ENCODE data around the gene TEX51.

Gene TEX51

DNA sequence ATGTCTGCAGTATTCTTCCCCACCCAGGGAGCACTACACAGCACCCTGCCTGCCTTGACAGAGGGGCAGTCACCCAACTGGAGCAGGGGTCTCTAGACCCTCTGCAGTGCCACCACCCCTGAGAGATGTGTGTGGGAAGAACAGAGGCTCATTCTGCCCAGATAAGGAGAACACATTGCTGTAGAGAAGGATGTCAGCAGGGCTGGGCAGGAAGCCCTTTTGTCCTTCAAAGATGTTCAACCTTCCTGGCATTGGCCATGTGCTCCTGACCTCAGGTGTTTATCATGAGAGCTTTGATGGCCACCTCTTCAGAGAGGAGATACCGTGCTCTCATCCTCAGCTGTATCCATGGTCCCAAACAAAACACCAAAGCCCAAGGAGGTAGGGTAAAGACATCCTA, 4.6 kb upstream of the TEX51 start:
- DNase-seq: no peak

GRCh38 chr2:126894585-126895182, 4.0 kb upstream of the TEX51 start:
- no peak for DNase-seq

GRCh38 chr2:126895336-126895735, 3.4 kb upstream of the TEX51 start:
- DNase-seq: no peak

DNA sequence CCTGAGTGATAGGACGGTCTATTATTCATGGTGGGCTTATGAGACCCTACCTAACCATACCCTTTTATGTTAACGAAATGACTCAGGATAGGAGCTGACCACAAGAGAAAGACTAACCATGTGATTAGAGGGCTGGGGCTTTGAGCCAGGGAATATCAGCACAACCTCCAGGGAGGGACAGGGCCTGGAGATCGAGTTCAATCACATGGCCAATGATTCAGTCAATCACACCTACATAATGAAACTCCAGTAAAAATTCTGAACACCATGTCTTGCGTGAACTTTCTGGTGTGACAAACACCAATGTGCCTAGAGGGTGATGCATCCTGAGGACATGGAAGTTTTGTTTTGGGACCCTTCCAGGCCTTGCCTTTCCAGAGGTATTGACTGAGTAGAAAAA, 2.2 kb upstream of the TEX51 start:
- no peak for DNase-seq

DNA sequence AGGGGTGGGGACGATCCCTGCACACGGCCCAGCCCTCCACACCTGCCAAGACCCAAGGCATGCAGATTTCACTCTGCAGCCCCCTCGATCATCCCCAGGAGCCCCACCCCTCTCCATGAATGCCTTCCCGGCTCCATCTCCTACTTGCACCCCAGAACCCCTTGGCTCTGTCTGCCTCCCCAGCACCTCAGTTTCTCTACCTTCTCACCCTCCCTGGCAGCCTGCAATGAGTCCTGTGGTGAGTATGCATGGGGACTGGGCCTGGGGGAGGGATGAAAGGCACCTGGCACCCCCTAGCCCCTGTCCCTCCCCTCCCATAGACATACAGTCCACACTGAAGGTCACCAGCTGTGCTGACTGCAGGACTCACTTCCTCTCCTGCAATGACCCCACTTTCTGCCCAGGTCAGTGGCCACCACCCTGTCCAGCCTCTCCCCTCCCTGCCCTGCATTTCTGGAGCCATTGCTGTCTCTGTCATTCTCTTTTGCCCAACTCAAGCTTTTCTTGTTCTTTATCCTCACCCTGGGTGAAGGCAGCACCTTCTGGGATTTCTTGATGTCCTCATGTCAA, 1.0 kb downstream of the TEX51 start:
- no peak for DNase-seq

DNA sequence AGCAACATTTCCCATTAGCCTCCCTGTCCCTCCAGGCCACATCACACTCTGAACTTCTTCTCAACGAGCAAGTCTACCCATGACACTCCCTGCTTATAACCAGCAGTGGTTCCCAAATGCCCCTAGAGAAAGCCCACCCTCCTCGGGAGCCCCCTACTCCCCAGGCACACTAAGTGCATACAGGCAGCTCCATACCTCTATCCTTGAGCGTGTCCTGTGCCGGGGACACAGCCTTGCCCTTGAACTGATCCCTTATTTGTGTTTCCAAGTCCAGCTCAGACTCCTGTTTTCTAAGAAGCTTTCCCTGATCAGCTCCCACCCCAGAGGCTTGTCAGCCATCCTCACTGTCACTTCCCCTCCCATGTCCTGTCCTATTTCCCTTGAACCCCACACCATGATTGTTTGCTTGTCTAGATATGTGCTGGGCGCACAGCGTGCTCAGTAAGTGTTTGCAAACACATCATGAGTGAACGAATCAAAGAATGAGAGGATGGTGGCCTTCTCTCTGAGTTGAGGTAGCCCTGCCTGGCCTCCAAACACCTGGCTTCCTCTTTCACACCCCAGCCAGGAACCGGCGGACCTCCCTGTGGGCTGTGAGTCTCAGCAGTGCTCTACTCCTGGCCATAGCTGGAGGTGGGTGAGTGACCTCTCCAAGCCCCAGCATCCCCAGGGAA, 2.1 kb downstream of the TEX51 start:
- DNase-seq: no peak

- DNase-seq: no peak
Measured at GRCh38 chr2:126901459-126901858, 2.8 kb downstream of the TEX51 start.

GRCh38 chr2:126902152-126902835, 3.6 kb downstream of the TEX51 start:
- DNase-seq: no peak

DNA sequence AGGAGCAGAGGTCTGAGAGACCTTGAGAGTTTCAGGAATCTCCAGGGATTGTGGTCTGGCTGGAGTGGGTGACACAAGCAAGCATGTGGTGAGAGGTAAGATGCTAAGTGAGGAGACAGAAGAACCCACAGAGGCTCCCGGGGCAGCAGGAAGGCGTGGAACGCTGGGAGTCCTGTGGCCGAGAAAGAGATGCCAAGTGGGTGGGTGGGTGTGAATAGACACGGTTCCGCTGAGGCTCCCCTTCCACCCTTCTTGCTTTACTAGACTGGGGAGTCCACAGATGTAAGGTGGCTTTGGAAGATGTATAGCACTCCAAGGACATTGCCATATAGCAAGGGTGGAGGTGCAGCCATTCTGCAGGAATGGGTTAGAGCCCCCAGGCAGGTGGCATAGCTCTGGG, 4.2 kb downstream of the TEX51 start:
- DNase-seq: no peak

- no peak for DNase-seq
Measured at GRCh38 chr2:126905991-126906390, 7.3 kb downstream of the TEX51 start.

DNA sequence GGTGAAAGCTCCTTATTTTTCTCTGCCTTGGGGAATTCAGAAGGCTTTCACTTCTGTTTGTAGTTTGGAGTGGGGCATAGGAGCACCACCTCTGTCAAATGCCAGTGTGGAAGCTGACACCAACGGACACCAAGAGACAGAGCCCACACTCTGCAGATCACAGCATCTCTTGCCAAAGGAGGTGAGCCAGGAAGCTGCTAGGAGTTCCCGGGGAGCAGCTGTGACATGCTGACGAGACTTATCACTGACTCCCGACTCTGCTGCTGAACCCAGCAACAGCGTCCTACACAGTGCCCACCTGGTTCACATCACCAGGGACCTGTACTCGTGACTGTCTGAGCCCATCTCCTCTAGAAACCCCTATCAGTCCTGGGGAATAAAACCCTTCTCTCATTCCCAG, 8.1 kb downstream of the TEX51 start:
- DNase-seq: no peak

DNA sequence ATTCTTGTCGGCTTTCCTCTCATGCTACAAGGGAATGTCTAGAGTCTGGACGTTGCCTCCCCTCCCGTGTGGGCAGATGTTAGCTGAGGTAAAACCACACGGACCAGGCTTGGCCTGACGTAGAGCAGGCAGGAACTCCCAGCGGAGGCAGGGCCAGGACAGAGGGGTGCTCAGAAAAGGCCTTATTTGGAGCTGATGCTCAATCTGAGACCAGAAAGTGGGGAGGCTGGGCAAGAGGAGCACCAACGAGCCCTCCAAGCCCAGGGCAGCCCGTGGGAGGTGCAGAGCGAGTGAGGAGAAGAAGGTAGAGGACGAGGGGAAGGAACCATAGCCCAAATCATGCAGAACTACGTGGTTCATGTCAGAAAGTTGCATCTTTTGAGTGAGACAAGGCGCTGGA, 9.0 kb downstream of the TEX51 start:
- no peak for DNase-seq

GRCh38 chr2:126908721-126909177, 10.1 kb downstream of the TEX51 start:
- DNase-seq: no peak

DNA sequence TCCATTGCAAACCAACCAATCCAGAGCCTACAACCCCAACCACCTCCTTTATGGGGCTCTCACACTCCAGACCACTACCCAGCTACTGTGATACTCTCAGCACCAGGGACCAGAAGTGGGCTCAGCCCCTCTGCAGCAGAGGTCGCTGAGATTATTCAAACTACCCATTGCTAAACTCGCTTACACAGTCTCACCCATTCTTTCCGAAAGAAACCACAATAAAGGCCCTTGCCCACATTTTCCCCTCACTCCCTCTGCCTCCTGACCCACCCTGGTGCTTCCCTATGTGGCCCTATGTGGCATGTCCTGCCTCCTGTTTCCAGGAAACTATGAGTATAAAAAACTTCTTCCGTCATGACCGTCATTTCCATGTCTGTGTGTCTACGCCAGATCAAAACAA, 10.7 kb downstream of the TEX51 start:
- no peak for DNase-seq

DNA sequence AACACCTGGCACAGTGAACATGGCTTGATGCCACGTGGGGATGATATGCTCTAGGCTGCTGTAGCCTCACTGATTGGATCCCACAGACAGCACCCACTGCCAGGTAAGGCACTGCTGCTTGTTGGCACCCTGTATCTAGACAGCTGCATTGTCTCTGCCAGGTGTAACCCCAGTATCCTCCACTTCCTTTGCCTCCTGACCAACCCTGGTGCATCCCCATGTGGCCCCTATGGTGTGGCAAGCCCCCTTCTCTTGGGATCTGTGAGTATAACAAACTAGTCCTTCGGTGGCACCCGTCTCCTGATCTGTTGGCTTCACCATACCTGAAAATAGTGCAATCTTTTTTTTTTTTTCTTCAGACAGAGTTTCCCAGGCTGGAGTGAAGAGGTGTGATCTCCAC, 11.1 kb downstream of the TEX51 start:
- no peak for DNase-seq

- no peak for DNase-seq
Measured at GRCh38 chr2:126910637-126911036, 11.9 kb downstream of the TEX51 start.

- DNase-seq: no peak
Measured at GRCh38 chr2:126911111-126911796, 12.6 kb downstream of the TEX51 start.

- DNase-seq: no peak
Measured at GRCh38 chr2:126912201-126912600, 13.5 kb downstream of the TEX51 start.

DNA sequence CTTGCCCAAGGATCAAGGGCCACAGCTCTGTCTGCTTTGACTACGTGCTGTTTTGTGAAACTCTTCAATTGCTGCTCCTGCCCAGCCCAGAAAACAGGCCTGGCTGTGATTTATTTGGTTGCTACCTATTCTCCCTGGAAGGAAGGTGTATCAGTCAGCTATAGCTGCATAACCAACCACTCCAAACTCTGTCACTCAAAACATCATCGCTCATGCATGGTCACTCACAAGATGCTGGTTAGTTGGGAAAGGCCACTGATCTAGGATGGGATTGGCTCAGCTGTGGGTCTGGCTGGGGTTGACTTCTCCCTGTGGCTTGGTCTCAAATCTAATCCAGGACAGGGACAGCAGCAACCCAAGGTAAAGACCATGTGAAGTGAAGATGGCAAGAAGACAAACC, 14.6 kb downstream of the TEX51 start:
- no peak for DNase-seq

DNA sequence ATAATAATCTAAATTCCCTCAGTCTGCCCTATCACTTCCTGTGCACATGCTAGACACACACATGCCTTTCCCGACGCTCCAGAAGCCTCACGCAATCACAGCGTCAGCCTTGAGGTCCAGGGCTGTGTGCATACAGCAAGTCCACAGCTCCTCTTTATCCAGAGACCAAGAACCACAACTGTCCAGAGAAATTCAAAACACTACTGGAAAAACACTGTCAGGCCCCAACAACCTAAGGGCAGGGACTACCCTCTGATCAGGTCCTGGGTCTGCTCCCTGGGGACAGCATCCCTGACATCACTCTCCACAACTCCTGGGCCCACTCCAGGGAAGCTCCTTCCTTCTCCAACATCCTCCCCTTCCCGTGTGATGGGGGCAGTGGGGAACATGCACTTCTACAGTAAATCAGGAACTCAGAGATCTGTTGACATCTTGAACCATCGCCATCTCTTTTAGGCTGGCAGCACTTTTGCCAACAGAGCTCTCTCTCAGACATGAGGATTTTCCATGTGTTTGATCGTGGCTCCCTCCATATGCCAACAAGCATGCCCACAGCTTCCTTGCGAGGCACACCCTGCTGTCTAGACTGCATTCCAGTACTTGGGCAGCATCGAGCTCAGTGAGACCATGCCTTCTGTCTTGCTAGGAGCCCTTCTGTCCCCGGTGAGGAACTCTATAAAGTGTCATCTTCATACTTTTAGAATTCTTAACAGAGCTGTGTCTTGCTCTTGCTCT, 15.4 kb downstream of the TEX51 start:
- no peak for DNase-seq

GRCh38 chr2:126914811-126915500, 16.3 kb downstream of the TEX51 start:
- no peak for DNase-seq

DNA sequence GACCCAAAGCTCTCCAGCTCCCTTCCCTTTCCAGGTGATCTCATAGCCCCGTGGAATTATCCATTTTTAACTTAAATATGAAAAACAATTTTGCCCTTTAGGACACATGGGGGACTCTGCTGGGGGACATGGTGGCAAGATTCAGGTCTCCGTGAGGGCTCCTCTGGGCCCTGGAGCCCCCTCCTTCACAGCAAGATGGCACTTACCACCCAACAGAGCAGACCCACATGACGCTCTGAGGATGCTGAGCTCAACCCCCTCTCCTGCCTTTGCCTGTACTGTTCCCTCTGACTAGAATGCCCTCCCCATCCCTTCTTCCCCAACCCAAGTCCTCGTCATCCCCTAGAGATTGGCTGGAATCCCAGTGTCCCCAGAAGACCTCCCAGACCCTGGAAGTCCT, 17.2 kb downstream of the TEX51 start:
- DNase-seq: no peak
